ENCODE data around the gene CA10.

Gene CA10

GRCh38 chr17:51830886-51831285 lies 327.6 kb downstream of the CA10 start:
- Histone ChIP-seq H3K4me2 (ENCODE audit: low read length) (no peak overlapping the region), H3K79me2 (no peaks in the 10 kb centered on the region), H3K36me3 (ENCODE audit: control insufficient read depth, insufficient read depth, low read length) (no peaks in the 10 kb centered on the region), H3K4me3 (ENCODE audit: low read depth, low read length) (no peak overlapping the region), H3K9ac (no peak overlapping the region), H2AFZ (no peak overlapping the region), H3K9me3 (ENCODE audit: control insufficient read depth, low read length) (no peaks in the 10 kb centered on the region), H3K27ac (no peak overlapping the region), H3K4me1 (no peaks in the 10 kb centered on the region), H3K27me3 (ENCODE audit: control insufficient read depth, insufficient read depth, low read length) (no peaks in the 10 kb centered on the region)
- TF ChIP-seq CTCF (IDR thresholded peaks at IDR 0.05) = no peak

- H3K9ac ChIP-seq = no peak overlapping the region
- H3K36me3 ChIP-seq (ENCODE audit: control insufficient read depth, insufficient read depth, low read length) = no peaks in the 10 kb centered on the region
- no peaks in the 10 kb centered on the region for H3K9me3 ChIP-seq (ENCODE audit: control insufficient read depth, low read length)
- no peaks in the 10 kb centered on the region for H3K4me1 ChIP-seq
- no peak overlapping the region for H3K27ac ChIP-seq
- no peaks in the 10 kb centered on the region for H3K79me2 ChIP-seq
- H3K4me2 ChIP-seq (ENCODE audit: low read length) = no peak overlapping the region
- no peak for TF ChIP-seq CTCF (IDR thresholded peaks at IDR 0.05)
- H2AFZ ChIP-seq = no peak overlapping the region
- no peaks in the 10 kb centered on the region for H3K27me3 ChIP-seq (ENCODE audit: control insufficient read depth, insufficient read depth, low read length)
- no peak overlapping the region for H3K4me3 ChIP-seq (ENCODE audit: low read depth, low read length)
These were observed 328.1 kb downstream of the CA10 start for GRCh38 chr17:51830451-51830850.

GRCh38 chr17:51828901-51829300 lies 329.6 kb downstream of the CA10 start:
- no peaks in the 10 kb centered on the region for H3K27me3 ChIP-seq (ENCODE audit: control insufficient read depth, insufficient read depth, low read length)
- H2AFZ ChIP-seq = no peak overlapping the region
- no peaks in the 10 kb centered on the region for H3K4me1 ChIP-seq
- H3K9ac ChIP-seq = no peak overlapping the region
- no peaks in the 10 kb centered on the region for H3K79me2 ChIP-seq
- H3K9me3 ChIP-seq (ENCODE audit: control insufficient read depth, low read length) = no peaks in the 10 kb centered on the region
- TF ChIP-seq CTCF (IDR thresholded peaks at IDR 0.05) = no peak
- no peak overlapping the region for H3K4me3 ChIP-seq (ENCODE audit: low read depth, low read length)
- H3K4me2 ChIP-seq (ENCODE audit: low read length) = no peak overlapping the region
- H3K27ac ChIP-seq = no peak overlapping the region
- no peaks in the 10 kb centered on the region for H3K36me3 ChIP-seq (ENCODE audit: control insufficient read depth, insufficient read depth, low read length)

- no peak for TF ChIP-seq CTCF (IDR thresholded peaks at IDR 0.05)
- H3K27ac ChIP-seq = no peak overlapping the region
- H3K4me1 ChIP-seq = no peaks in the 10 kb centered on the region
- no peaks in the 10 kb centered on the region for H3K36me3 ChIP-seq (ENCODE audit: control insufficient read depth, insufficient read depth, low read length)
- no peak overlapping the region for H3K4me3 ChIP-seq (ENCODE audit: low read depth, low read length)
- no peak overlapping the region for H3K4me2 ChIP-seq (ENCODE audit: low read length)
- no peak overlapping the region for H2AFZ ChIP-seq
- no peaks in the 10 kb centered on the region for H3K79me2 ChIP-seq
- no peaks in the 10 kb centered on the region for H3K9me3 ChIP-seq (ENCODE audit: control insufficient read depth, low read length)
- no peak overlapping the region for H3K9ac ChIP-seq
- H3K27me3 ChIP-seq (ENCODE audit: control insufficient read depth, insufficient read depth, low read length) = no peaks in the 10 kb centered on the region
These were observed 331.4 kb downstream of the CA10 start for GRCh38 chr17:51827140-51827539.

- no peak overlapping the region for H3K9ac ChIP-seq
- H3K27ac ChIP-seq = no peak overlapping the region
- H2AFZ ChIP-seq = no peak overlapping the region
- H3K36me3 ChIP-seq (ENCODE audit: control insufficient read depth, insufficient read depth, low read length) = no peaks in the 10 kb centered on the region
- H3K4me3 ChIP-seq (ENCODE audit: low read depth, low read length) = no peak overlapping the region
- H3K27me3 ChIP-seq (ENCODE audit: control insufficient read depth, insufficient read depth, low read length) = no peaks in the 10 kb centered on the region
- no peak overlapping the region for H3K4me2 ChIP-seq (ENCODE audit: low read length)
- H3K9me3 ChIP-seq (ENCODE audit: control insufficient read depth, low read length) = no peaks in the 10 kb centered on the region
- TF ChIP-seq CTCF (IDR thresholded peaks at IDR 0.05) = no peak
- H3K79me2 ChIP-seq = no peaks in the 10 kb centered on the region
- H3K4me1 ChIP-seq = no peaks in the 10 kb centered on the region
These were observed 337.7 kb downstream of the CA10 start for GRCh38 chr17:51820766-51821165.

All from parathyroid adenoma (tissue), 2 donors.